Liver (tissue), 9 donors: ENCODE data around the gene SLC16A10. TPM values are rescaled to one million over a fixed set of nuclear protein-coding genes. Genes with fewer than 3 reads are reported as not detected.

Experiments used
- DNase-seq: peaks from one replicate; pipeline ENCODE4 v3.0.0-alpha.2; 2017; ENCODE audit warnings: low spot score
- H3K27ac ChIP-seq, 2 donors: one replicate each; pipeline ENCODE4 v1.7.0; 2013; ENCODE audit warnings: inconsistent platforms in 2 of 2, low read length in 2 of 2, control low read depth in 1 of 2, low read depth in 1 of 2, mild to moderate bottlenecking in 1 of 2
- H3K27me3 ChIP-seq, 4 donors: one replicate each; pipeline versions ENCODE4 v1.6.1 to v1.7.0; 2013; ENCODE audit warnings: low read length in 3 of 4, inconsistent platforms in 1 of 4, mild to moderate bottlenecking in 1 of 4, moderate library complexity in 1 of 4; ENCODE audit not compliant: control insufficient read depth in 4 of 4, insufficient read depth in 4 of 4
- H3K36me3 ChIP-seq, 4 donors: one replicate each; pipeline versions ENCODE4 v1.6.1 to v1.7.0; 2013; ENCODE audit warnings: low read length in 3 of 4, mild to moderate bottlenecking in 3 of 4, low read depth in 1 of 4, moderate library complexity in 1 of 4; ENCODE audit not compliant: control insufficient read depth in 4 of 4, insufficient read depth in 3 of 4
- H3K4me1 ChIP-seq, 4 donors: one replicate each; pipeline versions ENCODE4 v1.6.1 to v1.7.0; 2013; ENCODE audit warnings: low read length in 3 of 4, mild to moderate bottlenecking in 3 of 4, moderate library complexity in 1 of 4; ENCODE audit not compliant: control insufficient read depth in 4 of 4, insufficient read depth in 4 of 4
- H3K4me3 ChIP-seq, 3 donors: one replicate each; pipeline versions ENCODE4 v1.6.1 to v1.7.0; 2013; ENCODE audit warnings: low read length in 3 of 3, control low read depth in 1 of 3, low read depth in 1 of 3, mild to moderate bottlenecking in 1 of 3
- H3K9ac ChIP-seq, 2 donors: one replicate each; pipeline ENCODE4 v1.7.0; 2013; ENCODE audit warnings: low read length in 2 of 2, mild to moderate bottlenecking in 2 of 2, moderate library complexity in 2 of 2, control low read depth in 1 of 2, low read depth in 1 of 2
- H3K9me3 ChIP-seq, 4 donors: one replicate each; pipeline versions ENCODE4 v1.6.1 to v1.7.0; 2013; ENCODE audit warnings: low read length in 3 of 4; ENCODE audit not compliant: control insufficient read depth in 4 of 4
- ATF3 ChIP-seq: IDR thresholded peaks from 2 replicates; pipeline ENCODE4 v1.6.1; 2016; ENCODE audit warnings: antibody characterized with exemption
- EGR1 ChIP-seq, 2 donors: IDR thresholded peaks; 2 replicates each; pipeline ENCODE4 v1.6.1; 2016 to 2018; ENCODE audit warnings: antibody characterized with exemption in 2 of 2, low read depth in 2 of 2
- FOXA1 ChIP-seq: IDR thresholded peaks from 2 replicates; pipeline ENCODE4 v1.6.1; 2016; ENCODE audit warnings: antibody characterized with exemption
- GABPA ChIP-seq, 2 donors: IDR thresholded peaks in 1 of 2; conservative IDR thresholded peaks in 1 of 2; 2 replicates each; pipeline ENCODE4 v1.6.1; 2016; ENCODE audit warnings: antibody characterized with exemption in 2 of 2, mild to moderate bottlenecking in 1 of 2, moderate library complexity in 1 of 2
- HNF4G ChIP-seq: IDR thresholded peaks from 2 replicates; pipeline ENCODE4 v1.6.1; 2016; ENCODE audit warnings: antibody characterized with exemption
- JUND ChIP-seq, 2 donors: IDR thresholded peaks; 2 replicates each; pipeline ENCODE4 v1.6.1; 2016; ENCODE audit warnings: antibody characterized with exemption in 2 of 2
- RAD21 ChIP-seq, 2 donors: IDR thresholded peaks; 2 replicates each; pipeline ENCODE4 v1.6.1; 2016; ENCODE audit warnings: antibody characterized with exemption in 2 of 2, mild to moderate bottlenecking in 2 of 2
- REST ChIP-seq: IDR thresholded peaks from 2 replicates; pipeline ENCODE4 v1.6.1; 2016; ENCODE audit warnings: antibody characterized with exemption, mild to moderate bottlenecking
- SP1 ChIP-seq: IDR thresholded peaks from 2 replicates; pipeline ENCODE4 v1.6.1; 2018; ENCODE audit warnings: antibody characterized with exemption, mild to moderate bottlenecking
- TAF1 ChIP-seq: conservative IDR thresholded peaks from 2 replicates; pipeline ENCODE4 v1.6.1; 2016; ENCODE audit warnings: antibody characterized with exemption, mild to moderate bottlenecking
- YY1 ChIP-seq: IDR thresholded peaks from 2 replicates; pipeline ENCODE4 v1.6.1; 2016; ENCODE audit warnings: antibody characterized with exemption, mild to moderate bottlenecking
- WGBS: extraction: QIAGEN DNeasy Blood & Tissue Kit; methylation state at CpG from one replicate; pipeline ENCODE4 v1.1.7; 2013; 5-methylcytosine and 5-hydroxymethylcytosine counted together
- polyA plus RNA-seq, 2 donors: library from polyadenylated mRNA; stranded (reverse) in 1 of 2; unstranded in 1 of 2; fragments of 200-250 nt in 1 of 2; fragments of >200 nt in 1 of 2; fragmentation: Nextera tagmentation in 1 of 2; extraction: Ambion mirVana in 1 of 2; gene quantifications; one replicate each; pipeline versions ENCODE4 v1.2.1 to v1.2.3, GENCODE V29; 2013 to 2015
- total RNA-seq, 2 donors: library from RNA; depleted of rRNA; stranded (reverse); fragments of >200 nt; gene quantifications; one replicate each; pipeline ENCODE4 v1.2.3, GENCODE V29; 2014
- TF ChIP-seq, protein P1 (sequence below): fragments of 150-350 bp; IDR thresholded peaks from 2 replicates; pipeline ENCODE4 v1.5.1; 2017; ENCODE audit warnings: improper control_type of control experiment, low read depth, low read length; ENCODE audit not compliant: missing input control
- TF ChIP-seq, protein P2 (sequence below): IDR thresholded peaks from 2 replicates; pipeline ENCODE4 v1.6.1; 2016; ENCODE audit warnings: antibody characterized with exemption
- donor health status: healthy.
- donor health status: healthy.
- donor health status: healthy.
- donor health status: healthy.
- donor health status: healthy.

The SLC16A10 gene
- total and polyA plus RNA-seq, 4 donors, result 1.8 to 16.7 (median 8.4) TPM

DNA sequence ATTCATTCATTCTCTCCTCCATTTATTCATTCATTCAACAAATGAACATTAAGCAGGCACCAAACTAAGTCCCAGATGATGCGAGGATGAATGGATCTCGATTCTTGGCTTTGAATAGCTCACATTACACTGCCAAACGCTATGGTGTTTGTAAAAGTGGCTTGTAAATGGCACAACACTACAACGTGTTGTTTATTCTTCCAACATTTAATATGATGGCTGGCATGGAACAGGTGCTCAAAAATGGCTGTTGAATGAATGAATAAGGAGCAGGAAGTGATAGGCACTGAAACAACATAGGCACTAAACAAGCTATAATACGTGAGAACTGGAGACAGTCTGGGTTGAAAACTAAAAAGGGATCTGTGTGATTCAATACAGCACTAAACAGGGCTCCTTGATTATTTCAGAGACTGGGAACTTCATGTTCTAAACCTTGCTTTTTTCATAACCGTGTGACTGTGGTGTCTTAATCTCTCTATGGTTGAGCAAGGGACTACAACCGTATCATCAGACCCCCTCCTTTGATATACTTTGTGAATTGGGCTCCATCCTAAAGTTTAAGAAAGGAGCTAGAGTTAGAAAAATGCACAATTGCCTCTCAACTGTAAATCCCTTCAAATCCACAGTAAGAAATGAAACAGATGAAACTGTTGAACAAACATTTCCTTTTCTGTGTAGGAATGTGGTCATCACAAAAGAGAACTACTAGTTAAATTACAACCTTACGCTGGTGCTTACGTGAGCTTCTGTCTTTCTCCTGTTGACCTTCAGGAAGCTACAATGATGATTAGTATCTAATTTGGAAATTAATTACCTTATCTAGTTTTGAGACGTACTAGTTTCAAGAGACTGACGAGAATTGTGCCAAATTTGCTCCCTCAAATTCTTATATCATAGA, 16.9 kb upstream of the SLC16A10 start:
- Histone ChIP-seq H3K27ac (no peak overlapping the region), H3K4me1 (no peaks in the 10 kb centered on the region), H3K4me3 (no peak overlapping the region), H3K9me3 (no peaks in the 10 kb centered on the region), H3K9ac (no peak overlapping the region), H3K36me3 (no peaks in the 10 kb centered on the region), H3K27me3 (no peaks in the 10 kb centered on the region)
- 74% methylated on average over 11 of the region's 11 CpGs for WGBS
- TF ChIP-seq, protein P1, sequence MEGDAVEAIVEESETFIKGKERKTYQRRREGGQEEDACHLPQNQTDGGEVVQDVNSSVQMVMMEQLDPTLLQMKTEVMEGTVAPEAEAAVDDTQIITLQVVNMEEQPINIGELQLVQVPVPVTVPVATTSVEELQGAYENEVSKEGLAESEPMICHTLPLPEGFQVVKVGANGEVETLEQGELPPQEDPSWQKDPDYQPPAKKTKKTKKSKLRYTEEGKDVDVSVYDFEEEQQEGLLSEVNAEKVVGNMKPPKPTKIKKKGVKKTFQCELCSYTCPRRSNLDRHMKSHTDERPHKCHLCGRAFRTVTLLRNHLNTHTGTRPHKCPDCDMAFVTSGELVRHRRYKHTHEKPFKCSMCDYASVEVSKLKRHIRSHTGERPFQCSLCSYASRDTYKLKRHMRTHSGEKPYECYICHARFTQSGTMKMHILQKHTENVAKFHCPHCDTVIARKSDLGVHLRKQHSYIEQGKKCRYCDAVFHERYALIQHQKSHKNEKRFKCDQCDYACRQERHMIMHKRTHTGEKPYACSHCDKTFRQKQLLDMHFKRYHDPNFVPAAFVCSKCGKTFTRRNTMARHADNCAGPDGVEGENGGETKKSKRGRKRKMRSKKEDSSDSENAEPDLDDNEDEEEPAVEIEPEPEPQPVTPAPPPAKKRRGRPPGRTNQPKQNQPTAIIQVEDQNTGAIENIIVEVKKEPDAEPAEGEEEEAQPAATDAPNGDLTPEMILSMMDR, result no peak
- TF ChIP-seq ATF3, result no peak
- TF ChIP-seq YY1, result no peak
- TF ChIP-seq RAD21 (IDR thresholded peaks at IDR 0.05), result no peak
- no peak for TF ChIP-seq FOXA1
- TF ChIP-seq GABPA (IDR thresholded peaks at IDR 0.05 in 1 of 2, conservative IDR thresholded peaks at IDR 0.05 in 1 of 2), result no peak
- TF ChIP-seq TAF1, result no peak
- TF ChIP-seq, protein P2, sequence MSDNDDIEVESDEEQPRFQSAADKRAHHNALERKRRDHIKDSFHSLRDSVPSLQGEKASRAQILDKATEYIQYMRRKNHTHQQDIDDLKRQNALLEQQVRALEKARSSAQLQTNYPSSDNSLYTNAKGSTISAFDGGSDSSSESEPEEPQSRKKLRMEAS, result no peak
- no peak for DNase-seq

DNA sequence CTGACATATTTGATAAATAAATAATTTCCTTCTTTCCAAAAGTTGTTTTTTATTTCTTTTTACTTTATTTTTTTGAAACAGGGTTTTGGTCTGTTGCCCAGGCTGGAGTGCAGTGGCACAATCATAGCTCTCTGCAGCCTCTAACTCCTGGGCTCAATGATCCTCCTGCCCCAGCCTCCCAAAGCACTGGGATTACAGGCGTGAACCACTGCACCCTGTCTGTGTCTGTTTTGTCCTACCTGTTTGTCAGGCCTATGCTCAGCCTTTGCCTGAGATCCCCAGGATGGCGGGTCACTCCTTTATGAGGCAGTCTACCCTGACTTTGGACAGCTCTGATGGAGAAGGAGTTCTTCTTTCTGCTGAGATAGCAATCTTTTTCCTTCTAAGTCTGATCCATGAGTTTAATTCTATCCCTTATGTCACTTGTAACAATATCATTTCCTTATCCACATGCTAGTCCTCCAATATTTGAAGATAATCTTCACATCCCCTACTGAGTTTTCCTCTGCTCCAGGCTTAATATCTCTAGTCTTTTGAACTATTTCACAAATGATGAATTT, 14.4 kb upstream of the SLC16A10 start:
- no peak for TF ChIP-seq RAD21 (IDR thresholded peaks at IDR 0.05)
- TF ChIP-seq ATF3, result no peak
- no peak for TF ChIP-seq HNF4G
- TF ChIP-seq FOXA1, result no peak
- TF ChIP-seq JUND (IDR thresholded peaks at IDR 0.05), result no peak
- no peak for TF ChIP-seq SP1
- TF ChIP-seq YY1, result no peak
- no peak for TF ChIP-seq EGR1 (IDR thresholded peaks at IDR 0.05; ENCODE audit: low read depth in 2 of 2)
- TF ChIP-seq REST, result no peak
- no peak overlapping the region for H3K4me3 ChIP-seq
- H3K27me3 ChIP-seq, result no peaks in the 10 kb centered on the region
- H3K9me3 ChIP-seq, result no peaks in the 10 kb centered on the region
- DNase-seq, result no peak
- H3K4me1 ChIP-seq, result no peaks in the 10 kb centered on the region
- WGBS, result 96% methylated on average over 2 of the region's 2 CpGs
- H3K27ac ChIP-seq, result no peak overlapping the region
- no peaks in the 10 kb centered on the region for H3K36me3 ChIP-seq
- no peak overlapping the region for H3K9ac ChIP-seq
